ENCODE data around the gene LRRC7.

The LRRC7 gene

GRCh38 chr1:69833536-69833935 lies 265.8 kb downstream of the LRRC7 start:
- TF ChIP-seq CTCF (IDR thresholded peaks at IDR 0.05) = no peak

DNA sequence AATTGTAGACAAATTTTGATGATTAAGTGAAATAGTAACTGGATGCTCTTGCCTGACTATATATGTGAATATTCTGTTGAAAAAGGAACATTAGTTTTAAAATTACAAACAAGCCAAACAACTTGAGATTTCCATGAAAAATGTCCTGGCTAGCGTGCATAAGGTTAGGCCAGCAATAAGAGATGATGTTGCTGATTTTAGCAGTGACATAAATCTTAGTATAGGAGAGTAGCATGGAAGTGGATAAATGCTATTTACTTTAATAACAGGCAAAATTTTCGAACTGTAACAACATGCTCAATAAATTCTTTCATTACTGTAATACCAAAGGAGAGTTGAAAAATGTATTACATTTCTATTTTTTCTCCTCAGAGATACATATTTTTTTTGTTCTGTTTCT lies 266.6 kb downstream of the LRRC7 start:
- no peak for TF ChIP-seq CTCF (IDR thresholded peaks at IDR 0.05)

DNA sequence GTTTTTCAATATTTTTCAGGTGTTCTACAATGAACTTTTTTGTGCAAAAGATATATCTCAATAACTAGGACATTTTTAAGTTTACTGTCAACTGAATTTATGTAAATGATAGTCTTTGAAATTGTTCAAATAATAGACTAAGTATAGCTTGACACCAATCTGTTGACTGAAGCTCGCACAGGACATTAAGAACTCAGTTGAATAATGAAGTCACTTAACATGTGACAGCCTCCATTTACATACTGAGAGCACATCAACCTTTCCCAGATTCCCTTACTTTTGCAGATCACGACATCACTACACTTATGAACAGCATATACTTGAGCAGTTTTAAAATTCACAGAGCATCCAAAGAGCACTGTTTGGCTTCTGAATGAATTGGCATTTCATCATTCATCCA lies 268.2 kb downstream of the LRRC7 start:
- TF ChIP-seq CTCF (IDR thresholded peaks at IDR 0.05) = no peak

DNA sequence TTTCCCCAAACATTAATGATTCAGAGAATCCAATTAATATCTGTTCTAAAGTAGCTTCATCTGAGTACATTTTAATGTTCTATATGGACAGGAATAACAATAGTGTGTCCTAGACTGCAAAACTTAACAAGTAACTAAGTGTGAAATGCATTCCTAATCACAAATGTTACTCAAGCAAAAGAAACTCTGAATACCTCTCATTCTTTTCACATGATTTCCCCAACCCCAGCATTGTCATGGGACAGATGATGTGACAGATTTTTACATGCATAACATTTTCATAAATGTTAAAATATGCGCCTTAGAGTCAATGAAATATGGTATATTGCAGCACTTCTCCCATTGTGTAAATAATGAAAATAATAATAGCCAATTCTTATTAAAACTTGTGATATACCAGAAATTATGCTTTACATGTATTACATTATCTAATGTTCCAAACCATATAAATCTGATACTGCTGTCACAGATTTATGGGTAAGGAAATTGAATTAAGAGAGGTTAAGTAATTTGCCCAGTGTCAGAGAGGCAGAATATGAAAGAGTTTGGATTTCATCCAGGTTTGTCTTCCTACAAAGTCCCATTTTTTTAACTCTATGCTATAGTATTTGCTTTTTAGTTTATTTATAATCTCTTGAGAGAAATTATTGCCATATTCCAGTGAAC lies 269.4 kb downstream of the LRRC7 start:
- TF ChIP-seq CTCF (IDR thresholded peaks at IDR 0.05) = no peak

DNA sequence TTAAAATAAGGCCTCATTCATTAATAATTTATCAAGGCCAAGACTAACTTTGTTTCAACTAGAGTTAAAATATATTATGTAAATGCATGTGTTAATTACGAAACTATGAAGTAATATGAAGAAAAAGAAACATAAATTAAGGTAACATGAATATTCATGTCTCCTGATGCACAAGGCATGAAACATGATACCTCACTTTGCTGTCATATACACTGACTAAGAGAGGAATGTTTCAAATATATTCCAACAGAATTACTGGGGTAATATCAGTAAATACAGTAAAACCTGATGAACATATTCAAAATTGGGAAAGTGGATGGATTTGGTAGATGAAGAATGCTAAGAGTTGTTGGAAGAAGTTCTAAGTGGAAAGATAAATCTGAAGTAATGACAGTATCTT lies 274.6 kb downstream of the LRRC7 start:
- no peak for TF ChIP-seq CTCF (IDR thresholded peaks at IDR 0.05)

DNA sequence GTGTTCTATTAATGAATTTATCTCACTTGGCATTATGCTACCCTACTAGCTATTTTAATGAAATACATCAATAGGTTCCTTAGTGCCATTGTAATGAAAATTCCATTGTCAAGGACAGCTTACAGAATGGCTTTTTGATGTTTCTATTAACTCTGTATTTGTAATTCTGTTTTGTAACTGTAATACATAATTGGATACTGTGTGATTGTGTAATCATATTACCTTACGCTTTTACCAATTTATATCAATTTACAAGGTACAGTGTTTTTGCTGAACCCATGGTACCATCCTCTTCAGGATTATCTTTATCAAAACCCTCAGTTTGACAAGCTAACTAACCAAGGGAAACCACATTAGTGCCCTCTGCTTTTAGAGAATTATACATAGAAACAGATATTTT lies 277.9 kb downstream of the LRRC7 start:
- no peak for TF ChIP-seq CTCF (IDR thresholded peaks at IDR 0.05)

DNA sequence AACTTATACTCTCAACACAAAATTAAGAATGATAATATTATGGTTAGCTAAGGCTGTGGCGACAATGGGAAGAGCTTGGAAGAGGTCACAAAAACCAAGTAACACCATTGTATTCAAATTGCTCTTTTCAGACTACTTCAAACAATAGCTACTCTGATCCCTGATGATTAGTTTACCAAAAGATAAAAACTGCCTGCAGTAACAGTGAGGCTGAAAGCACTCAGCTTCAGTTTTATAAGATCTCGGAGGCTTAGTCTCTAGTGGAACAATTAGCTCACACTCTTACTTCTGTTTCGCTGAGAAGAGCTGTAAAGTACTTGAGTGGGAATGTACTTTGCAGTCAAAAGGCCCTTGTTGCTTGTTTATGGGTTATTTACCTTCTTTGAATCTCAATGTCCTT lies 278.5 kb downstream of the LRRC7 start:
- no peak for TF ChIP-seq CTCF (IDR thresholded peaks at IDR 0.05)

DNA sequence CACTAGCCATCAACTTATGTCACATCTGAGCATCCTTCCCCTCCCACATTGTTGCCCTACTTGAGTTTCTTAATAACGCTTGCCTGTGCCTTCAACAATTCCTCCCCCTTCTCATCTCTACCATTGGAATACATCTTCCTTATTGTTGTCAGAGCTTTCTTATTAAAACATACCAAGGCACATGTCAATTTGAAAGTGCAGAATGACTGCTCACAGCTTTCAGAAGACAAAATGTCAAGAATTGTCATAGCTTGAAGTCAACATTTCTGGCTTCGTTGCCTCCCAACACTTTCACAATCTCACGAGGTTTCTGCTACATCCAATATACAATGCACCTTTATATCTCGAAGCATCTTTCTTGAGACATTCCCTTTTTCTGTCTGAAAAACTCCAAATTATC lies 279.9 kb downstream of the LRRC7 start:
- TF ChIP-seq CTCF (IDR thresholded peaks at IDR 0.05) = no peak
